Measurements from ENCODE around the gene SLC2A3.

GRCh38 chr12:7929083-7929792 lies 6.7 kb downstream of the SLC2A3 start:
- TF ChIP-seq, protein P1, sequence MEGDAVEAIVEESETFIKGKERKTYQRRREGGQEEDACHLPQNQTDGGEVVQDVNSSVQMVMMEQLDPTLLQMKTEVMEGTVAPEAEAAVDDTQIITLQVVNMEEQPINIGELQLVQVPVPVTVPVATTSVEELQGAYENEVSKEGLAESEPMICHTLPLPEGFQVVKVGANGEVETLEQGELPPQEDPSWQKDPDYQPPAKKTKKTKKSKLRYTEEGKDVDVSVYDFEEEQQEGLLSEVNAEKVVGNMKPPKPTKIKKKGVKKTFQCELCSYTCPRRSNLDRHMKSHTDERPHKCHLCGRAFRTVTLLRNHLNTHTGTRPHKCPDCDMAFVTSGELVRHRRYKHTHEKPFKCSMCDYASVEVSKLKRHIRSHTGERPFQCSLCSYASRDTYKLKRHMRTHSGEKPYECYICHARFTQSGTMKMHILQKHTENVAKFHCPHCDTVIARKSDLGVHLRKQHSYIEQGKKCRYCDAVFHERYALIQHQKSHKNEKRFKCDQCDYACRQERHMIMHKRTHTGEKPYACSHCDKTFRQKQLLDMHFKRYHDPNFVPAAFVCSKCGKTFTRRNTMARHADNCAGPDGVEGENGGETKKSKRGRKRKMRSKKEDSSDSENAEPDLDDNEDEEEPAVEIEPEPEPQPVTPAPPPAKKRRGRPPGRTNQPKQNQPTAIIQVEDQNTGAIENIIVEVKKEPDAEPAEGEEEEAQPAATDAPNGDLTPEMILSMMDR (IDR thresholded peaks at IDR 0.05; ENCODE audit: low read depth, low read length, missing input control) = no peak
- TF ChIP-seq RAD21 (IDR thresholded peaks at IDR 0.05) (no peak), YY1 (IDR thresholded peaks at IDR 0.05) (no peak), FOXA2 (IDR thresholded peaks at IDR 0.05) (no peak), FOXA1 (IDR thresholded peaks at IDR 0.05) (no peak), EGR1 (IDR thresholded peaks at IDR 0.05; ENCODE audit: low read depth in 2 of 2) (no peak), ZBTB33 (IDR thresholded peaks at IDR 0.05) (no peak)
- TF ChIP-seq, protein P2, sequence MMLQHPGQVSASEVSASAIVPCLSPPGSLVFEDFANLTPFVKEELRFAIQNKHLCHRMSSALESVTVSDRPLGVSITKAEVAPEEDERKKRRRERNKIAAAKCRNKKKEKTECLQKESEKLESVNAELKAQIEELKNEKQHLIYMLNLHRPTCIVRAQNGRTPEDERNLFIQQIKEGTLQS (IDR thresholded peaks at IDR 0.05) = no peak
- TF ChIP-seq, protein P3, sequence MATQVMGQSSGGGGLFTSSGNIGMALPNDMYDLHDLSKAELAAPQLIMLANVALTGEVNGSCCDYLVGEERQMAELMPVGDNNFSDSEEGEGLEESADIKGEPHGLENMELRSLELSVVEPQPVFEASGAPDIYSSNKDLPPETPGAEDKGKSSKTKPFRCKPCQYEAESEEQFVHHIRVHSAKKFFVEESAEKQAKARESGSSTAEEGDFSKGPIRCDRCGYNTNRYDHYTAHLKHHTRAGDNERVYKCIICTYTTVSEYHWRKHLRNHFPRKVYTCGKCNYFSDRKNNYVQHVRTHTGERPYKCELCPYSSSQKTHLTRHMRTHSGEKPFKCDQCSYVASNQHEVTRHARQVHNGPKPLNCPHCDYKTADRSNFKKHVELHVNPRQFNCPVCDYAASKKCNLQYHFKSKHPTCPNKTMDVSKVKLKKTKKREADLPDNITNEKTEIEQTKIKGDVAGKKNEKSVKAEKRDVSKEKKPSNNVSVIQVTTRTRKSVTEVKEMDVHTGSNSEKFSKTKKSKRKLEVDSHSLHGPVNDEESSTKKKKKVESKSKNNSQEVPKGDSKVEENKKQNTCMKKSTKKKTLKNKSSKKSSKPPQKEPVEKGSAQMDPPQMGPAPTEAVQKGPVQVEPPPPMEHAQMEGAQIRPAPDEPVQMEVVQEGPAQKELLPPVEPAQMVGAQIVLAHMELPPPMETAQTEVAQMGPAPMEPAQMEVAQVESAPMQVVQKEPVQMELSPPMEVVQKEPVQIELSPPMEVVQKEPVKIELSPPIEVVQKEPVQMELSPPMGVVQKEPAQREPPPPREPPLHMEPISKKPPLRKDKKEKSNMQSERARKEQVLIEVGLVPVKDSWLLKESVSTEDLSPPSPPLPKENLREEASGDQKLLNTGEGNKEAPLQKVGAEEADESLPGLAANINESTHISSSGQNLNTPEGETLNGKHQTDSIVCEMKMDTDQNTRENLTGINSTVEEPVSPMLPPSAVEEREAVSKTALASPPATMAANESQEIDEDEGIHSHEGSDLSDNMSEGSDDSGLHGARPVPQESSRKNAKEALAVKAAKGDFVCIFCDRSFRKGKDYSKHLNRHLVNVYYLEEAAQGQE (IDR thresholded peaks at IDR 0.05) = no peak
- TF ChIP-seq, protein P4, sequence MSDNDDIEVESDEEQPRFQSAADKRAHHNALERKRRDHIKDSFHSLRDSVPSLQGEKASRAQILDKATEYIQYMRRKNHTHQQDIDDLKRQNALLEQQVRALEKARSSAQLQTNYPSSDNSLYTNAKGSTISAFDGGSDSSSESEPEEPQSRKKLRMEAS (IDR thresholded peaks at IDR 0.05) = no peak

All from liver (tissue), 3 donors.